Mucosa of rectum (tissue), 2 donors: ENCODE measurements around the gene LASP1.

Source experiments
- H3K27ac ChIP-seq, 2 donors: one replicate each; pipeline ENCODE4 v1.7.0; 2013; ENCODE audit warnings: inconsistent platforms in 2 of 2, low read depth in 2 of 2, low read length in 2 of 2
- H3K27me3 ChIP-seq, 2 donors: one replicate each; pipeline ENCODE4 v1.7.0; 2013; ENCODE audit warnings: low read length in 2 of 2; ENCODE audit not compliant: control insufficient read depth in 2 of 2, insufficient read depth in 2 of 2
- H3K36me3 ChIP-seq, 2 donors: one replicate each; pipeline ENCODE4 v1.7.0; 2013; ENCODE audit warnings: low read length in 2 of 2; ENCODE audit not compliant: control insufficient read depth in 2 of 2, insufficient read depth in 2 of 2
- H3K4me1 ChIP-seq, 2 donors: one replicate each; pipeline ENCODE4 v1.7.0; 2013; ENCODE audit warnings: low read length in 2 of 2, mild to moderate bottlenecking in 1 of 2; ENCODE audit not compliant: control insufficient read depth in 2 of 2, insufficient read depth in 2 of 2
- H3K4me3 ChIP-seq, 2 donors: one replicate each; pipeline ENCODE4 v1.7.0; 2013; ENCODE audit warnings: low read length in 2 of 2
- H3K9ac ChIP-seq, 2 donors: one replicate each; pipeline ENCODE4 v1.7.0; 2013; ENCODE audit warnings: low read length in 2 of 2, low read depth in 1 of 2, mild to moderate bottlenecking in 1 of 2
- H3K9me3 ChIP-seq, 2 donors: one replicate each; pipeline ENCODE4 v1.7.0; 2013; ENCODE audit warnings: low read length in 2 of 2; ENCODE audit not compliant: control insufficient read depth in 2 of 2
- donor health status: healthy.
- donor health status: Normal muscosa, but diverticular disease.

Gene LASP1

GRCh38 chr17:38897671-38898290 lies 27.9 kb downstream of the LASP1 start:
- peak overlapping the region in 1 of 2 donors; percentile 14 for H3K9ac ChIP-seq
- no peaks in the 10 kb centered on the region for H3K27me3 ChIP-seq
- peak overlapping the region; percentile 72 to 89 for H3K27ac ChIP-seq
- H3K4me1 ChIP-seq, result peaks cover 40 to 51% of the 10 kb centered on the region in 2 donors
- peak overlapping the region in 1 of 2 donors; percentile 1 for H3K4me3 ChIP-seq
- peaks cover 33 to 53% of the 10 kb centered on the region in 2 donors for H3K36me3 ChIP-seq
- H3K9me3 ChIP-seq, result no peaks in the 10 kb centered on the region

- Histone ChIP-seq H3K4me1 (peaks cover 35 to 50% of the 10 kb centered on the region in 2 donors), H3K27me3 (no peaks in the 10 kb centered on the region), H3K9me3 (no peaks in the 10 kb centered on the region), H3K9ac (peak overlapping the region; percentile 14 to 65), H3K36me3 (peaks cover 33 to 51% of the 10 kb centered on the region in 2 donors), H3K27ac (peak overlapping the region; percentile 72 to 89), H3K4me3 (peak overlapping the region; percentile 28 to 31)
Observed at GRCh38 chr17:38898291-38898679, 28.4 kb downstream of the LASP1 start.

DNA sequence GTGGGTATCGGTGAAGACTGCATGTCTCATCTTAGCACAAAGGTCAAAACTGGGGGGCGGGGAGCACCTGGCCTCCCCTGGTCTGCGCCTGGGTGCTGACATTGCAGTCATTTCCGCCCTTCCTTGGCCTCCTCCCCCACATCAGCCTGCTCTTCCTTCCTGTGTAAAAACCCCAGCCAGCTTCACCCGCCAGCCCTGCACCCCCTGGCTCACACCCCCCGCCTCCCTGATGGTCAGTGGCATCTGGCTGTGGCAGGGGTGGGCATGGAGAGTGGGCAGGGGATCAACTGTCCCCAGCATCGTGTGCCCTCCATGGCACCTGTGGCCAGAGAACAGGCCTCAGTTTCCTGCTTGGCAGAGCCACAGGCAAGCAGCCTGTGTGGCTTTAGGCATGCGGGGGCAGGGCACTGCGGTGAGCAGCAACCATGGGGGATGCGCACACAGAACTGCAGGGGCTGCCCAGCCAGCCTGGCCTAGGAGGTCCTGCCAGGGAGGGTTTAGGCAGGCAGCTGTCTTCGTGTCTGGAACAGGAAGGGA lies 29.0 kb downstream of the LASP1 start:
- H3K27me3 ChIP-seq, result no peaks in the 10 kb centered on the region
- peak overlapping the region; percentile 72 to 89 for H3K27ac ChIP-seq
- H3K4me1 ChIP-seq, result peaks cover 35 to 47% of the 10 kb centered on the region in 2 donors
- no peaks in the 10 kb centered on the region for H3K9me3 ChIP-seq
- H3K36me3 ChIP-seq, result peaks cover 38 to 51% of the 10 kb centered on the region in 2 donors
- peak overlapping the region; percentile 28 to 31 for H3K4me3 ChIP-seq
- peak overlapping the region; percentile 14 to 65 for H3K9ac ChIP-seq

DNA sequence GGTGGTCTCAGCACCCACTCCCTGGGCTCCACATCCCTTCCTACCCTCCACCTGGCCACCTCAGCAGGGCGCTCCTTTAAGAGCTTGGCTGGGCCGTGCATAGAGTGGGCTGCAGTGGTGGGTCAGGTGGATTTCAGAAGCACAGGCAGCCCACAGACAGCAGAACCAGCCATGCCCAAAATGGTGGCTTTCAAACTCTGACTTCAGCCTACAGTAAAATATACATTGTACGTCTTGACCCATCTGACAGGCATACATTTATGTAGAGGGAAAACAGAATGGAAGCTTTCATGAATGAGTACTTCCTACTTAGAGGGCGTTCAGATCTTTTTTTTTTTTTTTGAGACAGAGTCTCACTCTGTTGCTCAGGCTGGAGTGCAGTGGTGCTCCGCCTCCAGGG lies 29.6 kb downstream of the LASP1 start:
- no peaks in the 10 kb centered on the region for H3K27me3 ChIP-seq
- H3K9me3 ChIP-seq, result no peaks in the 10 kb centered on the region
- peaks cover 35 to 46% of the 10 kb centered on the region in 2 donors for H3K4me1 ChIP-seq
- H3K27ac ChIP-seq, result peak overlapping the region; percentile 72 to 89
- peaks cover 39 to 49% of the 10 kb centered on the region in 2 donors for H3K36me3 ChIP-seq
- no peak overlapping the region for H3K9ac ChIP-seq
- H3K4me3 ChIP-seq, result peak overlapping the region in 1 of 2 donors; percentile 26

GRCh38 chr17:38900978-38901656 lies 31.3 kb downstream of the LASP1 start:
- H3K27me3 ChIP-seq, result no peaks in the 10 kb centered on the region
- peaks cover 34 to 45% of the 10 kb centered on the region in 2 donors for H3K4me1 ChIP-seq
- no peak overlapping the region for H3K4me3 ChIP-seq
- H3K36me3 ChIP-seq, result peaks cover 39 to 51% of the 10 kb centered on the region in 2 donors
- no peaks in the 10 kb centered on the region for H3K9me3 ChIP-seq
- no peak overlapping the region for H3K9ac ChIP-seq
- H3K27ac ChIP-seq, result no peak overlapping the region

- Histone ChIP-seq H3K27me3 (no peaks in the 10 kb centered on the region), H3K9me3 (no peaks in the 10 kb centered on the region), H3K4me1 (peaks cover 11 to 27% of the 10 kb centered on the region in 2 donors), H3K4me3 (no peak overlapping the region), H3K9ac (no peak overlapping the region), H3K36me3 (peaks cover 41 to 48% of the 10 kb centered on the region in 2 donors), H3K27ac (no peak overlapping the region)
Observed at GRCh38 chr17:38903404-38903803, 33.5 kb downstream of the LASP1 start.

DNA sequence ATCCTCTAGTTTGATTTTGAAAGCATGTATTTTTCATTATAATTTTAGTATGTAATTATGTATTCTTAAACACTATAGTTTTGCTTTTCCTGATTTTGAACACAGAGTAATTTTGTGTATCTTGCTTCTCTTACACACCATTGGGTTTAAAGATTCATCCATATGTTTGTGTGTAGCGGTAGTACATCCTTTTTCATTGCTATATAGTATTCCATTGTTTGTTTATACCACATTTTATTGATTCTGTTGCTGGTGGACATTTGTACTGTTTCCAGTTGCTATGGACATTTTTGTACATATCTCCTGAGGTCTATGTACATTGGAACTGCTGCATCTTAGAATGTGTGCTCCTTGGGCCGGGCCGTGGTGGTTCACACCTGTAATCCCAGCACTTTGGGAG lies 35.0 kb downstream of the LASP1 start:
- no peak overlapping the region for H3K27ac ChIP-seq
- H3K4me3 ChIP-seq, result no peak overlapping the region
- H3K36me3 ChIP-seq, result peaks cover 30 to 42% of the 10 kb centered on the region in 2 donors
- H3K9ac ChIP-seq, result no peak overlapping the region
- H3K4me1 ChIP-seq, result peaks cover 0 to 18% of the 10 kb centered on the region in 2 donors
- no peaks in the 10 kb centered on the region for H3K27me3 ChIP-seq
- H3K9me3 ChIP-seq, result no peaks in the 10 kb centered on the region

- H3K4me1 ChIP-seq, result peaks cover 1 to 18% of the 10 kb centered on the region in 2 donors
- no peak overlapping the region for H3K4me3 ChIP-seq
- H3K36me3 ChIP-seq, result peaks cover 30 to 42% of the 10 kb centered on the region in 2 donors
- no peaks in the 10 kb centered on the region for H3K9me3 ChIP-seq
- H3K9ac ChIP-seq, result no peak overlapping the region
- no peak overlapping the region for H3K27ac ChIP-seq
- no peaks in the 10 kb centered on the region for H3K27me3 ChIP-seq
Observed at GRCh38 chr17:38905375-38905774, 35.5 kb downstream of the LASP1 start.

DNA sequence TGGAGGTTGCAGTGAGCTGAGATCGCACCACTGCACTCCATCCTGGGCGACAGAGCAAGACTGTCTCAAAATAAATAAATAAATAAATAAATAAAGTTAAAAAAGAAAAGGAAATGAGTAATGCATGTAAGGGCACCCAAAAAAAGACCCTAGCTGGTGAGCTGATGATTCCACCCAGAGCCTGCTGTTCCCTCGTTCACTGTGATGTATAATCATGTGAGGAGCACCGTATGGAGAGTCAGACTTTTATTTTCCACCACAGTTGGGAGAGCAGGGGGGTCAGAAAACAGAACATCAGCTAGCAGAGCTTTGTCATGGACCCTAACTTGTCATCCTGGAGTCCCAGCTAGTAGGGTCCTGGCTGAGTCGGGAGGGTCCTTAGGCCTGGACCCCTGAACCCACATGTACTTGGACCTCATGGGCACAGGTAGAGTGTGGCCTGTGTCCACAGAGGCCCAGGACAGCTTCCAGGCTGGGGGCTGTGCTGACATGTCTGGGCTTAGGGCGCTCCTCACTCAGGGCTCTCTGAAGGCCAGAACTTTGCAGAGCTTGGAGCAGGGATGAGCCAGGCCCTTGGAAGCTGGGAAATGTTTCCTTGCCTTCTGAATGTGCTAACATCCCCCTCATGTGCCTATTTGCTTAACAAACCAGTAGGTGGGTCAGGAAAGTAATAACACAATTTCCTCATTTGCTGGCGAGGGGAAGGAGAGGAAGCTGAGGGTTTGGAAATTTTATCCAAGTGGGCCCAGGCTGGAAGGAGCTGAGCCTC lies 36.8 kb downstream of the LASP1 start:
- Histone ChIP-seq H3K4me1 (peaks cover 2 to 13% of the 10 kb centered on the region in 2 donors), H3K27me3 (no peaks in the 10 kb centered on the region), H3K9me3 (no peaks in the 10 kb centered on the region), H3K4me3 (no peak overlapping the region), H3K9ac (no peak overlapping the region), H3K36me3 (peaks cover 24 to 44% of the 10 kb centered on the region in 2 donors), H3K27ac (no peak overlapping the region)
